Embryonic facial prominence (tissue), 1 donor: Measurements from ENCODE around the gene TESK2.
"Not testable (repeated sequence)": the region's sequence is repeated elsewhere in the genome, so short reads cannot be mapped to it uniquely, and the experiment has no call there.

Source experiments
- DNase-seq: peaks from one replicate; pipeline ENCODE4 v3.0.0-alpha.2; 2016; ENCODE audit errors: extremely low spot score

TESK2 gene

DNA sequence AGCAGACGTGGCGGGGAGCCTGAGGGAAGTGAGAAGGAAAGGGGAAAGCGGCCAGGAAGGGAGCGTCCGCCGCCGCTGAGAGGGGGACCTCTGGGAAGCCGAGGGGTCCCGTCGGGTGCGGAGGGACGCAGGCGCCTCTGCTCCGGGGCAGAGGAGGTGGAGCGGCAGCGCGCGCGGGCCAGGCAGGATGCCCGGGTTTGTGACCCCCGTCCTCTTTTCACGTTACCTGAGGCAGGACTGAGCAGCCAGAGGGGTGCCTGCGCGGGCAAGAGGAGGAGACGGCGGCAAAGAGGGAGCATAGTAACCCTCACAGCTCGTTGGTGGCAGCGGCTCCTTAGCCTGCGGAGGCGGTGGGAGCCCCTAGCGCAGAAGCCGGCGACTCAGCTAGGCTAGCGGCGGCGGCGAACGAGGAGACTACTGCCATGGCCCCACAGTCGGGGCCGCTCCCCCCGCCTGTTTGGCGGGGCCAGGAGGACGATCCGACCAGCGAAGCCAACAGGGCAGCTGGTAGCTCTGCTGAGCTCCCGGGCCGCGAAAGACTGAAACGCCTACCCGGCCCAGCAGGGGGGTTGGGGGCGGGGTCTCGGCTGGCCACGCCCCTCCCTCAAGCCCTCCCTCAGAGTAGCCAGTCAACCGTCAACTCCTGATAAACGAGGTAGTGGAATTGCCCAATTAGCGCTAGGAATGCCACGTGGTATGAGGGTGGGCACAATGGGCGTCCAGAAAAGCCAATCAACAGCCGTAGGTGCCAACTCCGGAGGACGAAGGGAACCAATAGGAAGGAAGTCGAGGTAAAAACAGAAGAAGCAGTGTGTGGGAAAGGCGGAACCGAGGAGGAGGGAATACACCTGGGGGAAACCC, at the start of gene TESK2:
TSS of gene TESK2 (minus strand) at position 538 of the 861 bp plus-strand sequence. CDS start 33,378 bp downstream, outside the sequence.
- peak; percentile 98 for DNase-seq

DNA sequence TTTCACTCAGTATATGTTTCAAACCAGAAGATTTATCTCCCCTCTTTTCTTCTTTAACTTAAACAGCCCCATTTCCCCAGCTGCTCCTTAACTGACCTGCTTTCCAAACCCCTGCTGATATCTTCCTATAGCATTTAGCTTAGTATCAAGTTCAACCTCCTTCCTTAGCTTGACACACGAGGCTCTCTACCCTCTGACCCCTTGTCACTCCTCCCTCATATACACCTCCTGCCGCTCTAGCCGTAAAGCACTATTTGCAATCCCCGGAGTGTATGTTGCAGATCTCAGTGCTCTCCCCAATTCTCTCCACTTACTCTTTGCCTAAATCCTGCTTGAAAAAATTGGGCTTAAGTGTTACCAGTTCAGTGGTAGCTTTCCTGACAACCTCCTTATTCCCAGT, 45.9 kb upstream of the TESK2 start:
- no peak for DNase-seq

- no peak for DNase-seq
Observed at GRCh38 chr1:45535988-45536766, 45.2 kb upstream of the TESK2 start.

DNA sequence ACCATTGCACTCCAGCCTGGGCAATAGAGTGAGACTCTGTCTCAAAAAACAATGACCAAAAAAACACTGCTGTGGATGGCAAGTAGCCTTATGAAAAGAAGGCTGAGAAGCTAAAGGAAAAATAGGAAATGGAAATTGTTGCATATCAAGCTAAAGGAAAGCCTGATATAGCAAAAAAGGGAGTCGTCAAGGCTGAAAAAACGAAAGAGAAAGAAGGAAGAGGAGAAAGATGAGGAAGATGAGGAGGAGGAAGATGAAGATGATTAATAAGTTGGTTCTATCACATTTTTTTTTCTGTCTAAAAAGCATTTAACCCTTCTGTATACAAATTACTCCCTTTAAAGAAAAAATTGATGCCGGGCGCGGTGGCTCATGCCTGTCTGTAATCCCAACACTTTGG, 40.9 kb upstream of the TESK2 start:
- no peak for DNase-seq

DNA sequence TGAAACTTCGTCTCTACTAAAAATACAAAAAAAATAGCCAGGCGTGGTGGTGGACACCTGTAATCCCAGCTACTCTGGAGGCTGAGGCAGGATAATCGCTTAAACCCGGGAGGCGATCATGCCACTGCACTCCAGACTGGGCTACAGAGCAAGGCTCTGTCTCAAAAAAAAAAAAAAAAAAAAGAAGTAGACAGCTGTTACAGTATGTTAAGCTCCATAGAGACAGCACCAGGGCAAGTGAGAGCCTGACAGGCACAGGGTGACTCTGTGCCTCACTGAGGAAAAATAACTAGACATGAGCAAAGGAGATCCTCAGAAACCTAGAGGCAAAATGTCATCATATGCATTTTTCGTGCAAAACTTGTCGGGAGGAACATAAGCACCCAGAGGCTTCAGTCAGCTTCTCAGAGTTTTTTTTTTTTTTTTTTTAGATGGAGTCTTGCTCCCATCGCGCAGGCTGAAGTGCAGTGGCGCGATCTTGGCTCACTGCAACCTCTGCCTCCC, 39.7 kb upstream of the TESK2 start:
- no peak for DNase-seq

DNA sequence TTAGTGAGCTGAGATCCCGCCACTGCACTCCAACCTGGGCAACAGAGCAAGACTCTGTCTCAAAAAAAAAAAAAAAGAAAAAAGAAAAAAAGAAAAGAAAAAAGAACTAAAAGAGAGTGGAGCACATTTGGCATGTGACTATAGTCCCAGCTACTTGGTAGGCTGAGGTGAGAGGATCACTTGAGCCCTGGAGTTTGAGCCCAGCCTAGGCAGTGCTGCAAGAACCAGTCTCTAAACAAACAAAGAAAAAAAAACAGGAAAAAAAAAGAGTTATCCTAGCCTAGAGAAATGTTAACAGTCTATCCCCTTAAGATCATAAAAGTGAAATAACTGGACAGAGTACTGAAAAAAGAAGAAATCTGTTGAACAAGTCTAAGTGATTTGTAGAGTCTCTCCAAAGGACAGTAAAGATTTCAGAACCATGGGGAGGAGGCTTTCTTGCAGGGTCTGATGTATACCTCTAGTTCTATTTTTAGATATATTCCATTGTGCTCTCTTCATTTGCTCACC, 35.2 kb upstream of the TESK2 start:
- no peak for DNase-seq

DNA sequence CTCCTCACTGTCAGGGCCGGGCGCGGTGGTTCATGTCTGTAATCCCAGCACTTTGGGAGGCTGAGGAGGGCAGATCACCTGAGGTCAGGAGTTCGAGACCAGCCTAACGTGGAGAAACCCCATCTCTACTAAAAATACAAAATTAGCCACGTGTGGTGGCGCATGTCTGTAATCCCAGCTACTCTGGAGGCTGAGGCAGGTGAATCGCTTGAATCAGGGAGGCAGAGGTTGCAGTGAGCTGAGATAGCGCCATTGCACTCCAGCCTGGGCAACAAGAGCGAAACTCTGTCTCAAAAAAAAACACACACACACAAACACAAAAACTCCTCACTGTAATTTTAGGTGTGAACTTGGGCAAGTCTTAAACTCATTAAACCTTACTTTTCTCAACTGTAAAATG, 33.0 kb upstream of the TESK2 start:
- DNase-seq: not testable (repeated sequence)

DNA sequence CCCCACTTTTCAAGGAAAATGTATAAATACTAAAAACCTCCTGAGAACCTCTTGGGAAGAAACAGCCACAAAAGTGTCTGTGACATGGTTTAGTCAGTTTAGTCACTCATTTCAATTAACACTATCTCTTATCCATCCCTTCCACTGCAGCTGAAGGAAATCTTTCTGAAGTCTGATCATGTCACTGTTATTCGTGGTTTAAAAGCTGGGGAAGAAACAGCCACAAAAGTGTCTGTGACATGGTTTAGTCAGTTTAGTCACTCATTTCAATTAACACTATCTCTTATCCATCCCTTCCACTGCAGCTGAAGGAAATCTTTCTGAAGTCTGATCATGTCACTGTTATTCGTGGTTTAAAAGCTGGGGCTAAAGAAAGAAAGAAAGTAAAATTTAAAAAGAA, 32.6 kb upstream of the TESK2 start:
- DNase-seq: not testable (repeated sequence)

DNA sequence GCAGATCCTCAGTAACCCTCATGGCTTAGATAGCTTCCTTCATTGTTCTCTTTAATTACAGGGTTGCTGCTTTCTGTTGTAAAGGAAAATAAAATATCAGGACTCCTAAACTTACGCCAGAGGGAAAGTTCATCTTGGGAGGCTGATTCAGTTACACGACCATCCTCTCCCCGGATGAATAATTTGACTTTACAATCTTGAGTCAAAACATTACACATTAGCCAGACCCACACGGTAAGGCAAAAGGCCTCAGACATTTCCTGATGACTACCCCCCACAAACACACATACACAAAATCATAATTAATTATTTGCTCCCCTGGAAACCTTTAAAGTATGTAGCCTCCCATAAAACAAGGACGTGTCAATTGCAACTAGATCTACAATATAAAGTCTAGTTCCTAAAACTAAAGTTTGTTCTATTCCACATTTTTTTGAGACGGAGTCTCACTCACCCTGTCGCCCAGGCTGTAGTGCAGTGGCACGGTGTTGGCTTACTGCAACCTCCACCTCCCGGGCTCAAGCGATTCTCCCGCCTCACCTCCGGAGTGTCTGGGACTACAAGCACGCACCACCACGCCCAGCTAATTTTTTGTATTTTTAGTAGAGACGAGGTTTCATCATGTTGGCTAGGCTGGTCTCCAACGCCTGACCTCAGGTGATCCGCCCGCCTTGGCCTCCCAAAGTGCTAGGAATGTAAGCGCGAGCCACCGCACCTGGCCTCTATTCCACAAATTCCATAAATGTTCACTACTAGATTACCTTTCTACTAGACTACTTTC, 31.6 kb upstream of the TESK2 start:
- no peak for DNase-seq

- DNase-seq: peak; percentile 93
Observed at GRCh38 chr1:45521413-45522323, 30.7 kb upstream of the TESK2 start, which contains the start of gene PRDX1. PRDX1 (minus strand) TSS chr1:45521884; CDS start chr1:45519043, 2,841 bp downstream.

GRCh38 chr1:45519774-45520173, 28.8 kb upstream of the TESK2 start:
- DNase-seq: not testable (repeated sequence)

GRCh38 chr1:45518910-45519309, 27.9 kb upstream of the TESK2 start:
- no peak for DNase-seq

- not testable (repeated sequence) for DNase-seq
Observed at GRCh38 chr1:45518366-45518765, 27.4 kb upstream of the TESK2 start.

DNA sequence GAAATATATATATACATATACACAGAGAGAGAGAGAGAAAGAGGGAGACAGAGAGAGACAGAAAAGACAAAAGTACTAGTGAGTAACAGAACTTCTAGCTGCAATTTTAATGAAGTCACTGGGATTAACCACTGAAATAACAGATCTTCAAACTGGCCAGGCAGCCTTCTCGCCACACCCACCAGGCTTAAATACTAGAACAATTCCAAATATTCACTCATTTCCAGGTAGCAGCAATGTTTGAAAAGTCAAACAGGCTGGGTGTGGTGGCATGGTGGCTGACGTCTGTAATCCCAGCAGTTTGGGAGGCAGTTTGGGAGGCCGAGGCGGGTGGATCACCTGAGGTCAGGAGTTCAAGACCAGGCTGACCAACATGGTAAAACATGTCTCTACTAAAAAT, 25.5 kb upstream of the TESK2 start:
- DNase-seq: no peak

- no peak for DNase-seq
Observed at GRCh38 chr1:45516036-45516435, 25.1 kb upstream of the TESK2 start.

DNA sequence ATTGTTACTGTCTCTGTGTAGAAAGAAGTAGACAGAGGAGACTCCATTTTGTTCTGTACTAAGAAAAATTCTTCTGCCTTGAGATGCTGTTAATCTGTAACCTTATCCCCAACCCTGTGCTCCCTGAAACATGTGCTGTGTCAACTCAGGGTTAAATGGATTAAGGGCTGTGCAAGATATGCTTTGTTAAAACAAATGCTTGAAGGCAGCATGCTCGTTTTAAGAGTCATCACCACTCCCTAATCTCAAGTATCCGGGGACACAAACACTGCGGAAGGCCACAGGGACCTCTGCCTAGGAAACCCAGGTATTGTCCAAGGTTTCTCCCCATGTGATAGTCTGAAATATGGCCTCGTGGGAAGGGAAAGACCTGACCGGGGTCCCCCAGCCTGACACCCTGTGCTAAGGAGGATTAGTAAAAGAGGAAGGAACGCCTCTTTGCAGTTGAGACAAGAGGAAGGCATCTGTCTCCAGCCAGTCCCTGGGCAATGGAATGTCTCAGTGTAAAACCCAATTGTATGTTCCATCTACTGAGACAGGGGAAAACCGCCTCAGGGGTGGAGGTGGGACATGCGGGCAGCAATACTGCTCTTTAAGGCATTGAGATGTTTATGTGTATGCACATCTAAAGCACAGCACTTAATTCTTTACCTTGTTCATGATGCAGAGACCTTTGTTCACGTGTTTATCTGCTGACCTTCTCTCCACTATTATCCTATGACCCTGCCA, 22.7 kb upstream of the TESK2 start:
- DNase-seq: not testable (repeated sequence)

GRCh38 chr1:45512641-45513054, 21.7 kb upstream of the TESK2 start:
- DNase-seq: peak; percentile 4

DNA sequence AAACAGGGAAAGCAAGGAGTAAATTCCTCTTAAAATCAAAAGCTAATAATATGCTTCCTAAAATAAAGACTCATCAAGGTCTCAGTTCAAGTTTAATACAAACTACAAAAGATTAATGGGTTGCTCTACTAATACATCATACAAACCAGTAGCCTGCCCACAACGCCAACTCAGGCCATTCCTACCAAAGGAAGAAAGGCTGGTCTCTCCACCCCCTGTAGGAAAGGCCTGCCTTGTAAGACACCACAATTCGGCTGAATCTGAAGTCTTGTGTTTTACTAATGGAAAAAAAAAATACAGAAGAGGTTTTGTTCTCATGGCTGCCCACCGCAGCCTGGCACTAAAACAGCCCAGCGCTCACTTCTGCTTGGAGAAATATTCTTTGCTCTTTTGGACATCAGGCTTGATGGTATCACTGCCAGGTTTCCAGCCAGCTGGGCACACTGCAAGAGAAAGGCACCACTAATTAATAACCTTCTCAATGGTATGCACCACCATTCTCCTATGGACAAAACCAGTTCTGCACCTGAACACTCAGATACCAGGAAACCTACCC, 20.1 kb upstream of the TESK2 start:
- no peak for DNase-seq
